H4 (cell line): ENCODE data around the gene PPAT. TPM values are rescaled to one million over a fixed set of nuclear protein-coding genes. Genes with fewer than 3 reads are reported as not detected.

Source experiments
- DNase-seq: peaks from one replicate; pipeline ENCODE4 v3.0.0-alpha.2; 2015; ENCODE audit warnings: low spot score
- total RNA-seq: library from RNA; depleted of rRNA; stranded (reverse); fragments of >200 nt; shearing (Covaris generic); gene quantifications from 2 replicates; pipeline ENCODE4 v1.2.3, GENCODE V29; 2014

PPAT gene
- total RNA-seq, 1 experiment from 2014 or later = 22.3 TPM

DNA sequence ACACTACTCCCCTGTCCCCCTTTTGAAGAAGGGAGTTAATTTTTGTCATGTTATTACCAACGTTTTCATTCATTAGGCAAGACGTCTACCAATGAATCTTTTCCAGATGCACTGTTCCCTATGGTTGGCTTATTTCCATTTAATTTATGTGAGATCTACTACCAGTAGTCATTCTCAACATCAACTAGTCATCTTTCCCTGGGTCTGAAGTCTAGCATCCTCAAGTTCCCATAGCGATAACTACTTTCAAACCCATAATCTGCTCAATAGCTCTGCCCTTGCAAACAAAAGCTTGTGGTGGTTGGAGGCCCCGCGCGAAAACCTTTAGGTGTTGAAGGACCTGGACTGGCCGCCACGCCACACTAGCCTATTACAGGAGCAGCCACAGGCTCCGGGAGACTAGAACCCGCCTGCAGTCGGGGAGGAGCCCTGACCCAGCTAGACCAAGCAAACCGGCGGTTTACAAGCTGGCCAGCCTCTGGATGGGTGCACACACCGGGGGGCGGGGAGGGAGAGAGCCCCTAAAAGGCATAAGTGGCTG, 746 bp downstream of the PPAT start:
- DNase-seq = peak; percentile 38

DNA sequence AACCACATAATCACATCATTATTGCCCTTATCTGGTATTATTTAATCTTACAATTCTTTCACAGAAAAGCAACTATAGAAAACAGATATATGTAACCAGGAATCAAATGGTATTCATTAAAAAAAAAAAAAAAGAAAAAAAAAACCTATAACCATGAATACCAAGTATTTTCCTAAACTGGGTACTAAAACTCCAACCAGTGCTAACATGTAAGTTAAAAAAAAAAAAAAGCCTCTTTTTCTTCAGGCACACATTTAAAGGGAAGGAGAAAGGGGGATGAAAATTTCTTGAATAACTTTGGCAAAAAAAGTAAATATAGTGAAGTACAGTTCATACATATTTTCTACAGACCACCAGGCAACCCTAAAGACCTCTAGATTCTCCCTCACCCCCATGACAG, 2.1 kb downstream of the PPAT start:
- DNase-seq = no peak

DNA sequence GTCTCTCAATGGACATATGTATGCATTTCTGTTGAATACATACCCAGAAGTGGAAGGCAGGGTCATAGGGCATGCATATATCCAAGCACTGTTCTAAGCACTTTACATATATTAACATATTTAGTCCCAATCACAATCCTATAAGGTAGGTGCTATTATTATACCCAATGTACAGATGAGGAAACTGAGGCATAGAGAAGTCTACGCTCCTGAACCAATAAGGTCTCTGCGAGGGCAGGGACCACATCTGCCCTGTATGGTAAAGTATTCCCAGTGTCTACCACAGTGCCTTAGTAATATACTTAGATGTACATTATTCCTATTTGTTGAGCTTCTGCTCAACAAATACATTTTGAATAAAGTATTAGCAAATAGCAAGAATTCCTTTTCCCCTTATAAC, 5.2 kb downstream of the PPAT start:
- DNase-seq = no peak

DNA sequence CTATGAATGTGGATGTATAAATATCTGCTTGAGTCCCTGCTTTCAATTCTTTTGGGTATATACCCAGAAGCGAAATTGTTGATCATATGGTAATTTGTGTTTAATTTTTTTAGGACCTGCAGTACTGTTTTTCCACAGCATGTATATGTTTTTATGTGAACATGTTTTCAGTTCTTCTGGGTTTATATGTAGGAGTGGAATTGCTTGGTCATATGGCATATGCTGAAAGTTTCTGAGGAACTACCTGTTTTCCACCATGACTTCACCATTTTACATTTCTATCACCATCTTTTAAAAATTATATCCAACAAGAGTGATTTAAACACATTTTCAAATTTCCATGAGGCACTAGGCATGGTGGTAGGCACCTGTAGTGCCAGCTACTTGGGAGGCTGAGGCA, 8.2 kb downstream of the PPAT start:
- no peak for DNase-seq

DNA sequence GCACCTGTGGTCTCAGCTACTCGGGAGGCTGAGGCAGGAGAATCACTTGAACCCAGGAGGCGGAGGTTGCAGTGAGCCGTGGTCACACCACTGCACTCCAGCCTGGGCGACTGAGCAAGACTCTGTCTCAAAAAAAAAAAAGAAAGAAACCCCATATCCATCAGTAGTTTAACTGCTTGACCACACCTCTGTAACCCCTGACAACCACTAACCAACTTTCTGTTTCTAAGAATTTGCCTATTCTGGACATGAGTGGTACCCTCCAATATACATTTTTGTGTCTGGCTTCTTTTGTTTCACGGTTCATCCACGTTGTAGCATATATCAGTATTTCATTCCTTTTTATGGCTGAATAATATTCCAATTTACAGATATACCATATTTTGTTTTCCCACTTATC, 9.1 kb downstream of the PPAT start:
- no peak for DNase-seq

DNA sequence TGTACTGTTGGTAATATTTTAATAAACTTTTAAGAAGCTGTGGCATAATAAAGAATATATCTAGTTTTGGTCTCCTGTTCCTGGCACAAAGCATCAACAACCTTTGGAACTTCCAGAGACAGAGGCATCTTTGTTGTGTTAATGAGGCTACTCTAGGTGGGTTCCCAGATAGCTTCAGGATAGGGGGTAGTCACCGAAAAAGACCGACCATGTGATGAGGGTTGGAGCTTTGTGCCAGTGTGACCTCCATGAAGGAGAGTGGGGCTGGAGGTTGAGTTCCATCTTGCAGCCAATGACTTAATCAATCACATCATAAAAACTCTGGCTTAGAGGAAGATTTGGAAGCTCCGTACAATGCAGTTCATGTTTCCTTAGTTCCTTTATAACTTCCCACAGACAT, 9.9 kb downstream of the PPAT start:
- no peak for DNase-seq

DNA sequence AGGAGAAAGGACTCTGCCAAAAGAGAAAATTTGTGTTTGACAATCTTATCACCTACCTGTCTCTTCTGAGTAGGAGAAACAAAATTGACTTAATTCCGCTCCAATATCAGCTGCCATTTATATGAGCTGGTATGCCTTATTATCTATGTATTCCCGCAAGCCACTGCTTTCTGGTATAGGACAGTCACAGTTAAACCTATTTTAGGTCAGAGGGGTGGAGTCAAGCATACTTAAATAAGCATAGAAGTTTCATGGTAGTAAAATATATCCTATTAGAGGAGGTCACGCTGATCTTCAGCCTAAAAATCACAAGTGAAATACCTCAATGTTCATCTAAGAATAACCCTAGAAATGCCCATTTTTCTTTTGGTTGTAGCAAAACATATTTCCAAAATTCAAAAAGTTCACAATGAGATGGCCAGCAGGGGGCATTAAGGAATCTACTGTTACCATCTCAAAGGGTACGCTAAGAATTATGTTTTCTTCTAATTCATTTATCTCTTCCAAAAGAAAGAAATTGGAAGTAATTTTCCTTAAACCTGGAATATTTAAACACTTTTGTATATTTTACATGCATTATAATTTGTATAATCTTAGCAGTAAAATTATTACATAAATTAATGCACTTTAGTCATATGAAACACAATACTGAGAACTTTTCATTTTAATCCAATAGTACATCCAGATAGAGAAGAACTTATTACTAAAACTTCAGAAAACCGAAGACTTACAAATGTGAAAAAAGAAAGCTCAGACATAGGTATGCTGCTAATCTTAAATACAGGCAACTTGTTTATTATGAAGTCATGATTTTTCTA, 10.5 kb downstream of the PPAT start:
- no peak for DNase-seq

DNA sequence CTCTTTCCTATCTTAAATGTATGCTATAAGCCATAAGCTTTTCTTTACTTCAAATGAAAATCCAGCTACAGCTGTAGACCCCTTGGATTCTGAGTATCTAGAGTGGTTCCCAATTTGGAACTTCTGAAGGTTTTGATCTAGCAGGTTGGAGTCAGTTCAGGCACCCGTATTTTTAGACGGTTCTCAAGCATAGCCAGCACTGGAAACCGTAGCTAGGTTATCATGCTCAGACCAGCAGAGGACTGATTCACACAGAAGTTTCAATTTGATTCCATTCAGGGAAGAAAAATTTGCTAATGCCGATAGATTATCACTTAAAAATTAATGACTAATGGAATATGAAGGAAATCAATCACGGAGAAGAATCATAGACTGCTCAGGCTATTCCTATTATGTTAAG, 11.2 kb downstream of the PPAT start:
- no peak for DNase-seq

DNA sequence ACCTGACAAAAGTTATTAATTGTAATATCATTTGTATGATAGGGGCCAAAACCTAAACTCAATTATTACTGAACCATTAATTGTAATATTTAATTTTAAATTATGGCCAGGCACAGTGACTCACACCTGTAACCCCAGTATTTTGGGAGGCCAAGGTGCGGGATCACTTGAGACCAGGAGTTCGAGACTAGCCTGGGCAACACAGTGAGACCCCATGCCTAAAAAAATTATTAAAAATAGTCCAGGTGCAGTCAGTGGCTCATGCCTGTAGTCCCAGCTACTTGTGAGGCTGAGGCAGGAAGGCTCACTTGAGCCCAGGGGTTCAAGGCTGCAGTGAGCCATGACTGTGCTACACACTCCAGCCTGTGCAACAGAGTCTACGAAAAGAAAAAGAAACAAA, 18.0 kb downstream of the PPAT start:
- DNase-seq = no peak

DNA sequence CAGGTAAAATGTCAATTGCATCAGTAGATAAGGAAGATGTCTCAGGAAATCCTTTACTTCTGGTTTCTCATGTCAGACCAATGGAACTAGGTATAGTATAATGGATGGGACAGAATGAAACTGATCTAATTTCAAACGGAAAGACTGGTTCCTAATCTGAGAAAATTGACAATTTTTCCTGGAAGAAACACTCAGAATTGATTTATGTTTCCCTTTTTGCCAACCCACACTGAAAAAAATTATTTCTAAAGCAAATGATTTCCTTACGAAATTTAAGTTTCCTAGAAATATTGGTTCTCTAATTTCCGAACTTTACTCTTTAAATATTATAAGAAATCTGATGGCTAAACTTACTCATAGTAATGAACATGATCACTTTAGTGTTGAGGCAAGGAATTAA, 19.1 kb downstream of the PPAT start:
- no peak for DNase-seq

DNA sequence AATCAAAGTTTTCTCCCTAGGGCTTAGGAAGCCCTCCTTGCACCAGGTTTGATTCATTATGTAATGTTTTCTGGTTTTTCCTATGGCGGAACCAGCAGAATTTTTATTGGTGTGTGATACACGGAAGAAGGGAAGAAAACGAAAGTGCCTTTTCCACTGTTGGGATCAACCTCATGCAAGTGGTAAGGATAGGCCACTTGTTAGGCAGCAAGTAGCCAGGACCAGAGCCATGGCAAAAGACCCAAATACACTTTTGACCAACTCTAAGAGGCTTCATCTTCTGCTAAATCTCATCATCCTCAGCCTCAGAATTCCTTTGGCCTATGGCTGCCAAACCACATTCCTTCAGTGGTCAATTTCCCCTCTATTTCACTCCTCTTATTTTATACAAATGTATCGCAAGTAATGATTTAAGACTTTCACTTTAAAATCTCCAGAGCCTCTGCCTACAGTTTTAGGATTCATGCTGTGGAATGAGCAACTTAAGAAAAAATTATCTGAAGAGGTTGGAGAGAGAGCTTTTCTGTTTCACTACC, 21.2 kb downstream of the PPAT start:
- no peak for DNase-seq

DNA sequence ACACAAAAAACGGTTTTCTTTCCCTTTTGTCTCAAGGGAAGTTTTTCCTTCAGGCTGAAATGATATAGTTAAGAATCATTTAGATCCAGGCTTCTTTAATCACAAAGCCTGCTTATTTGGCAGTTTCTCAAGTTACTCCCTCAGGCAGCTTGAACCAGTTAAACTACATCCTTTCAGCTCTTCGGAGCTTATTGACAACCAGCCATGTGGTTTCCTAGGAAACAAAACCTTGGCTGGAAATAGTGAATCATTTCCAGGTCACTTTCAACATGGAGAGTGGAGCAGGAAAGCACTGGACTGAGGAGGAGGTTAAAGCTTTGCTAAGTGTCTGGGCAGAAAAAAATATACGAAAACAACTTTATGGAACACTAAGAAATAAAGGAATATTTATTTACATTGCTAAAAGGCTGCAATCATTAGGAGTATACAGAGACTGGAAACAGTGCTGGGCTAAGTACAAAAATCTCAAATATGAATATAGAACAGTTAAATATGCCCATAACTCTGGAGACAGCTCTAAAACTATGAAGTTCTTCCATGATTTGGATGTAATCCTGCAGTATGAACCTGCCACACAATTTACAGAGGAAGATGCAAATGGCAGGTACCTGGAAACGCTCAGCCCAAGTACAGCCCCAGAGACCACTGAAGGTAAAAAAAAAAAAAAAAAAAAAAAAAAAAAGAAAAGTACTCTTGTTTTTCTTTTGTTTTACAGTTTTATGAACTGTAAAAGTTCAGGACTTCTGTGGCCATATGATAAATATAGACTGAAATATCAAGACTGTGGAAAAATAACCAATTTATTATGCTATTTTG, 25.0 kb downstream of the PPAT start:
- peak; percentile 83 for DNase-seq

DNA sequence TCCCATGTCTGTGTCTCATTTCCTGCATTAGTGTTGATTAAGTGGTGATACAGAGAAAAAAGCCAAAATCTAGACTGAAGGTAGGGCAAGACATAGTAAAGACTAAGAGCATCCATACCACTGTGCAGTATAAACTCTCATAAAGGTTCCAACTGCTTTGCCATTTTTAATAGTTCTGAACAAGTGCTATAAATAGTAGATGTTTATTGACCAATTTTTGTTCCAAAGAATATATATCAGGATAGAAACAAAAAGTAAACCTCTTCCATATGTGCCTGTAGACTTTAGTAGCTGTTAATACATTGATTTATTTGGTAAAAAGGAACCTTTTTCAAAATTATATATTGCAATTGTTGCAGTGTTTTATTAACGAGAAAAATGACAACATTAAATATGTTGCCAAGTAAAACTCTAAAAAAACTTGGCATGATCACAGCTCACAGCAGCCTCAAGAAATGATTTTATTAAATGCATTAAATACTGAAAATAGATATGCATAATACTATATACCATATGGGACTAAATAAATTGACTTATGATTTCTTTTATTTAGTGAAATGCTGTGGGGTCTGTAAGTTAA, 25.8 kb downstream of the PPAT start:
- DNase-seq = no peak

DNA sequence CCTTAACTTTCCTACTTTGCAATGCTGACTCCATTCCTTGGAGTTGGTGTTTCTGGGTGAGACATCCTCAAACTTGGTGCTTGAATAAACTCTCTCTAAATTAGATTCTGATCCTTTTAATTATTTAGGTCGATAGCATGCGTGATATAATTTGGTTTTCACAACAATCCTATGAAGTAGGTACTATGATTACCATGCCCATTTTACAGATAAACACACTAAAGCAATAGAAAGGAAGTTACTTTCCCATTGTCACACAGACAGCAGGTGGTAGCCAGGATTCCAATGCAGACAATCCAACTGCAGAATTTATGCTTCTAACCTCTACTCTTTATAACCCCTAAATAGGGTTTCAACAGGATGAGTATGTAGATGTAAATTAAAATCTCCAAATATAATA, 26.4 kb downstream of the PPAT start:
- DNase-seq = no peak

DNA sequence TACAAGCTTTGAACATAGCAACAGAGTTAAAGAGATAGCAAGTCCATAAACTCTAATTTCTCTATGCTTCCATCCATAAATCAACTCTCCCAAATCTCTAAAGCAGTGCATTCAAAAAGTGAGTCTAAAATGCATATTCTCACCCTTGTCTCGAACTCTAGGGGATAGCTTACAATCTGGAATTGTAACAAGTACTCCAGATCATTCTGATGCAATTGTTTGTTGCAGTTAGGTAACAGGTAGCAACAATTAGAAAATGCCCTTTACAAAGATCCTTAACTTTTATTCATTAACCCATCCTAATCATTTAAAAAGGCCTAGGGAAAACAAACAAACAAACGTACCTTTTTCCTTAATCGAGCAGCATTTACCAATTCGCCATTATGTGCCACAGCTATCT, 29.3 kb downstream of the PPAT start:
- no peak for DNase-seq

DNA sequence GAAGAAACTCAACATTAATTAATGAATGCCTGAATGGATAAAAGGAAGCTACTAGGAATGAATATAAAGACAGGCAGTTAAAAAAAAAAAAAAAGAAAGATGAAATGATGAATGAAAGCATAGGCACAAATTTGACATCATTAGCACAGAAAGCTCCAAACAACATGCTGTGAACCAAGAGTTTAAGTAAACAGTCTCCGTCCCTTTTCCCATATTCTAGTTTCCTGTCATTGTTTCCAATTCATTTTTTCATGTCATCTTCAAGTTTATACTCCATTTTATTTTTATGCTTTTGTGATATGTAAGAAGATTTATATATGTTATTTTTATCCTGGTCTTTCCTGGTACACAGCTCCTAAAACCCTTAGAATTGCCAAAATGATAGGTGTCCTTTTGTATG, 30.4 kb downstream of the PPAT start:
- DNase-seq = no peak

DNA sequence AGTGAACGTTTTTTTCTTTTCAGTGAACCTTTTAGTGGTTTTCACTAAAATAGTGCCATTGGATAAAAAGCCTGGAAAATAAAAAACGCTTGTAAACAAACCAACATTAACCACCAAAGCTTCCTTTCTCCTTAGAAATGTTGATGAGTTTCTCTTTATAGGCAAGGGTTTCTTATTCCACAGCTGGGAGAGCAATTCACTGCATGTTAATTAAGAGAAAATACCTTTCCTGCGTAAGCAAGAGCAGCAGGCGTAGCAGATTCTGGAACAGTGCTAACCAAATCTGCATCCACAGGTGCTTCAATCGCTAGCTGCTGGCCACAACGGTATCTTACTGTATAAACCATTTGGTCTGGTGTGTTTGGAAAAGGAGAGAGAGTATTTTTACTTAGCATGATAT, 34.9 kb downstream of the PPAT start:
- DNase-seq = no peak

DNA sequence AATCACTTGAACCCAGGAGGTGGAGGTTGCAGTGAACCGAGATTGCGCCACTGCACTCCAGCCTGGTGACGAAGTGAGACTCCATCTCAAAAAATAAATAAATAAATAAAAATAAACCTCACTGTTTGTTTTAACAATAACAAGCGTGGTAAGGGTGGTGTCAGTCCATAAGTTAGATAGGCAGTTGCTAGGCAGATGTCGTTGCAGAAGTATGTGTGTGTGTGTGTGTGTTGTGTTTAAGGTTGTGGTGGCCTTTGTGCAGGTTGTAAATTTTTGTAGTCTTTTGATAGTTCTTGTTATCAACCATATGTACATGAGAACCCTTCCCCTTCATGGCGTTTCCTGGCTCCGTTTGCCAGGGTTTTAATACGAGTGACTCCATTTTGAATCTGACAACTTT, 44.1 kb downstream of the PPAT start:
- DNase-seq = no peak

DNA sequence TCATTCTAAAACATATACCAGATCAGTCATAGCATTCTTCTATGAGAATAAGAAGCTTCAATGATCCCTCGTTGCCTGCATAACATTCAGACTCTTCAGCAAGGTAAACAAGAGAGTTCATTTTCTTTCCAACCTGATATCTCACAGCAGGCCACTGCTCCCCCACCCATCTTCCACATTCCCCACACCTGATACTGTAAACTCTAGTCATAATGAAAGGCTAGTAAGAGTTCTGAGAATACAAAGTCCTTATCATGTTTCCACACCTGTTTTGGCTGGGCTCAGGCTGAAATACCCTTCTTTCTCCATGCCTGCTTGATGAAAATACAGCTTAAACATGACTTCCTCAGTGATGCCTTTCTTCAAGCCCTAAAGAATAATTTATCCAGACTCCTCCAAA, 45.9 kb downstream of the PPAT start:
- no peak for DNase-seq

DNA sequence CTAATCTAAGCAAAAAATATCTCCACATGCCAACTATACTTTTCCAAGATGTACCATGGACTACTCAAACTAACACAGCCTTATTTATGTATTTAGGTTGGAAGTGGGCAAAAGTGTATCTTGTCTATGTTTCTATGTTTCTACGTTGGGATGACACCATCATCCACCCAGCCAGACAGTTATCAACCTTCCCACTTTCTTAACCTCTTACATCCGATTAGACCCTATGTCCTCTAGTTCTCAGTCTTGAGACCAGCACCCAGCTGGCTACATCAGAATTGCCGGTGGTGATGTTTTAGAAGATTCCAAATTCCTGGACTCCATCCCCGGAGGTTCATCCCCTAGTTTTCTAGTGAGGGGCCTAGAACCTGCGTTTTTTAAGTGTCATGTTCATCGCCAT, 47.1 kb downstream of the PPAT start:
- no peak for DNase-seq

DNA sequence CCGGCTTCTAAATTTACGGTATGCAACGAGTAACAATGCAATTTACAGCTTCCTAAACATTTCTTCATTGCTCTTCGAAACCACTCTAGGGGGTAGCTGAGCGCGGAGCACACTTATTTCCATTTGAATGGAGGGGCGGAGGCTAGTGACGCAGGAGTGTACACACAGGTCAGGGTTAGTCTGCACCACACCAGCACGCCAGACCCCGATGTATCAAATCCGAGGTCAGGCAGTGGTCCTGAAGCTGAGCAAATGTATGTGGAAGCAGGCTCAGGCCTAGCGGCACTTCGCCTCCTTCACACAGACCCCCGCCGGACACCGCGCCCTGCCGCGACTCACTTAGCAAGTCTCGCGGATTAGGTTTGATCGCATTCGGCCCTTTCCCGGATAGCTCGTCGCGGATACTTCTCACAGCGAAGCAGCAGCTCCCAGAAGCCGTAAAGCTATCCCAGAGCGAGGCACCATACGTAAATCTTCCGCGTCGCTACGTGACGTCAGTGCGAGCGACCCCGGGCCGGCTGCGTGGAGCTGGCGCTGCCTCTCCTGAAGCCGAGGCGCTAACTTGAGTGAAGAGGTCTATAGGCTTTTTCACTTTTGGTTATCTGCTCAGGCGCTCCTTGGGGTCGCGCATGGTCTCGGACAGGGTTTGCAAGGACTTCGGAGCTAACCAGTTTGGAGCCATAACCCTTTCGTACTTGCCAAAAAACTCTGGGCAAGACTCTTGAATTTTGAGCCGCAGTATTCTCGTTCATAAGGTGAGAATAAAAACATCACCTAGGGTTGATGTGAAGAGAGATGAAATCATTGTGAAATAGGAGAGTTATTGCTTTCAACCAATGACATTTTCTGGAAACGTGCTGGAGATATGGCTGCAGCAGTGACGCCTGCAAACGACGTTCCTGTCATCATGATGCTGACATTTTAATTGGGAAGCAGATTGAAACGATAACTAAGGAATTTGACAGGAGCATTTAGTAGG, 48.1 kb downstream of the PPAT start, which contains the start of gene AASDH:
AASDH (minus strand) TSS at position 469 of the 979 bp plus-strand sequence. CDS start 3,192 bp downstream, outside the sequence.
- peak; percentile 93 for DNase-seq
